Measurements from ENCODE around the gene ELOVL2.

The ELOVL2 gene

DNA sequence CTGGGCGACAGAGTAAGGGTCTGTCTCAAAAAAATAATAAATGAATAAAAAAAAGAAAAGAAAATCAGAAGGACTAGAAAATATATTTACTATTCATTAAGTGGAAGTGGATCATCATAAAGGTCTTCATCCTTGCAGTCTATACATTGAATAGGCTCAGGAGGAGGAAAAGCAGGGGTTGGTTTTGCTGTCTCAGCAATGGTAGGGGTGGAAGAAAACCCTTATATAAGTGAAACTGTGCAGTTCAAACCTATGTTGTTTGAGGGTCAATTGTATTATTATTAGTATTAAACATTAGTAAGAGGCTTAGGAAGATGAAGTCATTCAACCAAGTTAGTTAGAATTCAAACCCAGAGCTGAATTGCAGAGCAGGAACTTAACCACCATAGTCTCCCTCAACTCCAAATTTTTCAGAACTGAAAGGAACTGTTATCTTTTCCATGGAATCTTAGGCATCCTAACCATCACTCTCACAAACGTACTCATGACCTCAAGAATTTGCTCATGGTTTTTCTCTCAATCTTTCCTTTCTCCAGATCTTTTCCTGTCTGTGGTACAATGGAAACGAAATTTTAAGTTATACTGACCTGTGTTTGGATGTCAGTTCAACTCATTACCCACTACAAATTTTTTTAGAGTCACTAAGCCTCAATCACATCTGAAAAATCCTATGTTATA is 41.8 kb upstream of the ELOVL2 start:
- CTCF ChIA-PET = interaction anchor here (1.0 to 4.9 kb wide), 5 partner anchors 9 to 410 kb away, joined by 4 to 30 read pairs (median 4); no protein-coding TSS in a partner anchor
- DNase-seq (ENCODE audit: low read depth, low spot score) = peak; percentile 54
- H3K4me3 ChIP-seq (ENCODE audit: low read depth, low read length) = no peak overlapping the region
- TF ChIP-seq CTCF (IDR thresholded peaks at IDR 0.05; ENCODE audit: insufficient read depth, low read length, missing control alignments) = no peak
- POLR2A ChIA-PET = no interaction called here

GRCh38 chr6:11083956-11084355 is 39.9 kb upstream of the ELOVL2 start:
- POLR2A ChIA-PET = no interaction called here
- TF ChIP-seq CTCF (IDR thresholded peaks at IDR 0.05; ENCODE audit: insufficient read depth, low read length, missing control alignments) = no peak

GRCh38 chr6:11083491-11083890 is 39.4 kb upstream of the ELOVL2 start:
- H3K4me3 ChIP-seq (ENCODE audit: low read depth, low read length) = no peak overlapping the region
- ChIA-PET POLR2A (no interaction called here), CTCF (interaction anchor here (1.4 to 5.0 kb wide), 3 partner anchors 14 to 413 kb away, joined by 3 to 30 read pairs (median 22); no protein-coding TSS in a partner anchor)
- no peak for TF ChIP-seq CTCF (IDR thresholded peaks at IDR 0.05; ENCODE audit: insufficient read depth, low read length, missing control alignments)
- DNase-seq (ENCODE audit: low read depth, low spot score) = no peak

More at GRCh38 chr6:11083956-11084355, 39.9 kb upstream of the ELOVL2 start:
- CTCF ChIA-PET = interaction anchor here (4.9 to 5.0 kb wide), 2 partner anchors 14 to 413 kb away, joined by 22 to 30 read pairs; no protein-coding TSS in a partner anchor
- no peak overlapping the region for H3K4me3 ChIP-seq (ENCODE audit: low read depth, low read length)
- DNase-seq (ENCODE audit: low read depth, low spot score) = no peak

DNA sequence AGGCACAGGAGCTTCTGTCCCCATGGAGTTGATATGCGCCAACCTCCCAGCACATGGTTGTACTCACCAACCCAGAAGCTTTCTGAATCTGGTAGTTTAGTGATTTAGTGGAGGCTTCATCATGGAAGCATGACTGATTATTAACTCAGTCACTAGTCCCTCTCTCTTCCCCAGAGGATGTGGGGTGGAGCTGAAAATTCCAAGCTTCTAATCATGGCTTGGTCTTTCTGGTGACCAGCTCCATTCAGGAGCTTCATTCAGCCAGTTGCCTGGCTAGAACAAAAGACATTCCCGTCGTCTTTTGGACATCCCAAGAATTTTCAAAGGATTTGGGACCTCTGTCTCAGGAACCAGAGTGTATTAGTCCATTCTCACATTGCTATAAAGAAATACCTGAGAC is 36.2 kb upstream of the ELOVL2 start:
- no peak overlapping the region for H3K4me3 ChIP-seq (ENCODE audit: low read depth, low read length)
- CTCF ChIA-PET = interaction anchor here (0.8 to 5.0 kb wide), 7 partner anchors 8 to 416 kb away, joined by 3 to 33 read pairs (median 6); no protein-coding TSS in a partner anchor
- no peak for TF ChIP-seq CTCF (IDR thresholded peaks at IDR 0.05; ENCODE audit: insufficient read depth, low read length, missing control alignments)
- POLR2A ChIA-PET = no interaction called here
- DNase-seq (ENCODE audit: low read depth, low spot score) = no peak

GRCh38 chr6:11078266-11078665 is 34.2 kb upstream of the ELOVL2 start:
- no peak for DNase-seq (ENCODE audit: low read depth, low spot score)
- TF ChIP-seq CTCF (IDR thresholded peaks at IDR 0.05; ENCODE audit: insufficient read depth, low read length, missing control alignments) = no peak
- CTCF ChIA-PET = interaction anchor here (1.4 to 3.7 kb wide), 3 partner anchors 8 to 416 kb away, joined by 3 to 33 read pairs (median 6); no protein-coding TSS in a partner anchor
- no peak overlapping the region for H3K4me3 ChIP-seq (ENCODE audit: low read depth, low read length)
- POLR2A ChIA-PET = no interaction called here

GRCh38 chr6:11076540-11076939 is 32.4 kb upstream of the ELOVL2 start:
- no peak overlapping the region for H3K4me3 ChIP-seq (ENCODE audit: low read depth, low read length)
- no peak for TF ChIP-seq CTCF (IDR thresholded peaks at IDR 0.05; ENCODE audit: insufficient read depth, low read length, missing control alignments)
- DNase-seq (ENCODE audit: low read depth, low spot score) = no peak
- ChIA-PET POLR2A (no interaction called here), CTCF (interaction anchor here (2.2 to 9.7 kb wide), 2 partner anchors 17 to 123 kb away, joined by 5 to 413 read pairs; partner anchors contain the start of gene SMIM13)
